ENCODE measurements around the gene IFITM1. TPM values are rescaled to one million over a fixed set of nuclear protein-coding genes. Genes with fewer than 3 reads are reported as not detected.

The IFITM1 gene
- total and polyA plus RNA-seq, 10 donors, result 314 to 670 (median 496) TPM

GRCh38 chr11:293271-293851, 20.5 kb upstream of the IFITM1 start:
- no peak overlapping the region for H3K27ac ChIP-seq
- peaks cover 0 to 13% (median 0%) of the 10 kb centered on the region in 7 donors for H3K27me3 ChIP-seq (replicated peaks in 1 of 7)
- WGBS, 5 donors, result 85 to 93% (median 92%) methylated on average over 15 to 18 of the region's 18 CpGs
- TF ChIP-seq, protein P1, sequence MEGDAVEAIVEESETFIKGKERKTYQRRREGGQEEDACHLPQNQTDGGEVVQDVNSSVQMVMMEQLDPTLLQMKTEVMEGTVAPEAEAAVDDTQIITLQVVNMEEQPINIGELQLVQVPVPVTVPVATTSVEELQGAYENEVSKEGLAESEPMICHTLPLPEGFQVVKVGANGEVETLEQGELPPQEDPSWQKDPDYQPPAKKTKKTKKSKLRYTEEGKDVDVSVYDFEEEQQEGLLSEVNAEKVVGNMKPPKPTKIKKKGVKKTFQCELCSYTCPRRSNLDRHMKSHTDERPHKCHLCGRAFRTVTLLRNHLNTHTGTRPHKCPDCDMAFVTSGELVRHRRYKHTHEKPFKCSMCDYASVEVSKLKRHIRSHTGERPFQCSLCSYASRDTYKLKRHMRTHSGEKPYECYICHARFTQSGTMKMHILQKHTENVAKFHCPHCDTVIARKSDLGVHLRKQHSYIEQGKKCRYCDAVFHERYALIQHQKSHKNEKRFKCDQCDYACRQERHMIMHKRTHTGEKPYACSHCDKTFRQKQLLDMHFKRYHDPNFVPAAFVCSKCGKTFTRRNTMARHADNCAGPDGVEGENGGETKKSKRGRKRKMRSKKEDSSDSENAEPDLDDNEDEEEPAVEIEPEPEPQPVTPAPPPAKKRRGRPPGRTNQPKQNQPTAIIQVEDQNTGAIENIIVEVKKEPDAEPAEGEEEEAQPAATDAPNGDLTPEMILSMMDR (IDR thresholded peaks at IDR 0.05 in 8 of 11, conservative IDR thresholded peaks at IDR 0.05 in 3 of 11), result no peak
- TF ChIP-seq POLR2AphosphoS5 (IDR thresholded peaks at IDR 0.05), result no peak
- H3K9me3 ChIP-seq, result no peaks in the 10 kb centered on the region
- peak; percentile 72 for DNase-seq
- peaks cover 6 to 61% (median 27%) of the 10 kb centered on the region in 6 donors for H3K4me1 ChIP-seq
- peaks cover 0 to 61% (median 29%) of the 10 kb centered on the region in 6 donors for H3K36me3 ChIP-seq
- intact Hi-C loops (cut with DNase I; ENCODE audit: low total_unique reads), result no loop called here
- H3K4me3 ChIP-seq, result no peak overlapping the region

DNA sequence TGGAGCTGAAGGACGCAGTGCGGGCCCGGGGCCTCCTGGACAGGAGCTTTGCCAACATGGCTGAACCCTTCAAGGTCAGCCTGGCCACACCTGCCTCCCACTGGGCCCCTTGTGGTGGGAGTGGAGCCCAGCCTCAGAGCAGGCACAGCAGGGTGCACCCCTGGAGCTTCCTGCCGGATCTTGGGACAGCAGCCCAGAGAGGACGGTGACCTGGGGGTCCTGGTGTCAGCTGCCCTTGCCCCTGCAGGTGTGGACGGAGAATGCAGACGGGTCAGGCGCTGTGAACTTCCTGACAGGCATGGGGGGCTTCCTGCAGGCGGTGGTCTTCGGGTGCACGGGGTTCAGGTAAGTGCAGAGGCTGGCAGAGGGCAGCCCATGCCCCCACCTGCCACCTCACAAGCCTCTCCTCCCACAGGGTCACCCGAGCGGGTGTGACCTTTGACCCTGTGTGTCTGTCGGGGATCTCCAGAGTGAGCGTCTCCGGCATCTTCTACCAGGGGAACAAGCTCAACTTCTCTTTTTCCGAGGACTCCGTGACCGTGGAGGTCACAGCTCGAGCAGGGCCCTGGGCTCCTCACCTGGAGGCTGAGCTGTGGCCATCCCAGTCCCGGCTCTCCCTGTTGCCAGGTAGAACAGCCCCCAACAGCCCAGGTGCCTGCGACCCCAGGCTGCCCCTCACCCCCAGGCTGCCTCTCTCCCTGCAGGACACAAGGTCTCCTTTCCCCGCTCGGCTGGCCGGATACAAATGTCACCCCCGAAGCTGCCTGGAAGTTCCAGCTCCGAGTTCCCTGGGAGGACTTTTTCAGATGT, 19.8 kb upstream of the IFITM1 start:
- 88 to 90% (median 88%) methylated on average over 19 to 27 of the region's 27 CpGs for WGBS, 5 donors
- H3K4me1 ChIP-seq, result peaks cover 6 to 67% (median 30%) of the 10 kb centered on the region in 6 donors
- peaks cover 0 to 61% (median 29%) of the 10 kb centered on the region in 6 donors for H3K36me3 ChIP-seq
- intact Hi-C loops (cut with DNase I; ENCODE audit: low total_unique reads), result no loop called here
- H3K9me3 ChIP-seq, result no peaks in the 10 kb centered on the region
- peak in 1 of 3 donors; percentile 47 for TF ChIP-seq POLR2AphosphoS5 (IDR thresholded peaks at IDR 0.05)
- TF ChIP-seq, protein P1 (IDR thresholded peaks at IDR 0.05 in 8 of 11, conservative IDR thresholded peaks at IDR 0.05 in 3 of 11), result no peak
- peaks cover 0 to 20% (median 3%) of the 10 kb centered on the region in 7 donors for H3K27me3 ChIP-seq (replicated peaks in 1 of 7)
- DNase-seq, result peak; percentile 76
- H3K27ac ChIP-seq, result no peak overlapping the region
- H3K4me3 ChIP-seq, result no peak overlapping the region

GRCh38 chr11:294780-295179, 19.1 kb upstream of the IFITM1 start:
- 87 to 95% (median 92%) methylated on average over 11 to 16 of the region's 16 CpGs for WGBS, 5 donors
- TF ChIP-seq POLR2A (IDR thresholded peaks at IDR 0.05) (no peak), POLR2AphosphoS5 (IDR thresholded peaks at IDR 0.05) (peak in 1 of 3 donors; percentile 65)
- TF ChIP-seq, protein P1 (IDR thresholded peaks at IDR 0.05 in 8 of 11, conservative IDR thresholded peaks at IDR 0.05 in 3 of 11), result no peak

More at GRCh38 chr11:294780-295179, 19.1 kb upstream of the IFITM1 start:
- Histone ChIP-seq H3K36me3 (peaks cover 0 to 61% (median 29%) of the 10 kb centered on the region in 6 donors), H3K9me3 (no peaks in the 10 kb centered on the region), H3K27me3 (replicated peaks in 1 of 7) (peaks cover 0 to 27% (median 7%) of the 10 kb centered on the region in 7 donors), H3K27ac (no peak overlapping the region), H3K4me3 (no peak overlapping the region), H3K4me1 (peaks cover 2 to 68% (median 25%) of the 10 kb centered on the region in 6 donors)
- intact Hi-C loops (cut with DNase I; ENCODE audit: low total_unique reads), result no loop called here
- peak; percentile 71 for DNase-seq
